Measurements from ENCODE around the gene JOSD1. TPM values are rescaled to one million over a fixed set of nuclear protein-coding genes. Genes with fewer than 3 reads are reported as not detected.

JOSD1 gene
- 50.5 and 64.1 TPM in 2 replicates for total RNA-seq (2014; rRNA removed; shearing (Covaris generic); ENCODE audit: low replicate concordance)

DNA sequence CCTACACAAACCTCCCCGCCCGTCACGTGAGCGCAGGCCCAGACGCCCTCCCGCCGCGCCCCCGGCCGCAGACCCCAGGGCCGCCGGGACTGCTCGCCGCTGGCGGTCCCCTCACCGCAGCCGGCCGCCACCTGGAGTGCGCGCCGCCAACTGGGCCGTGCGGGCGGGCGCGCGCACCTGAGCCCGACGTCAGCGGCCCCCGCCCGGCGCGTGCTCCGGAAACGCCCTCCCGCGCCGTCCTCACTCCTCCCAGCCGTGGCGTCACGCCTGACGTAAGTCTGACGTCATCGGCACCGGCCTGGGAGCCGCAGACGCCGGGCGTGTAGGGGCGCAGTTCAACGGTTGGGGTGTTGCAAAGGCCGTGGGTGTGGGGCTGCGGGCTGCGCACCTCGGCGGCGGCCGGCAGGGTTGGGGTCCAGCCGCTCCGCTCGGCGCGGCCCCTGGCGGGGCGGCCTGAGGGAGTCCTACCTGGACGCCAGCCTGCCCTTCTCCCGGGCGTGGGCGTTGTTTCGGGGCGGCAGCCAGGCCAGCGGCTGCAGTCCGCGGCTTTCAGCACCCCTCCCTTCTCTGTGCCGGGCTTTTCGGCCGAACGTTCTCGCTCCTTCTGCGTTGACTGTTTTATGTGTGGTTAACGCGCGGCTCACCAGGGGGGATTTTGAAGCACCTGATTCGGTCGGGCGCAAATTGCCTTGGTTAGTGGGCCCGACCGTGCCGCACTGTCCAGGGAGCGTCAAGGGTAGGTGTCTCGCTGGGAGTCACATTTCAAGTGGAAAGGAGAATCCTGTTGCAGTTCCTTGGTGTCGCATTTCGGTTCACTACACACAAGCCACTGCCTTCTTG is at the start of gene JOSD1:
JOSD1 (minus strand) TSS at position 155 of the 840 bp plus-strand sequence. CDS start 956 bp downstream, outside the sequence.
- Histone ChIP-seq H3K9ac (ENCODE audit: low read length) (peak within 1 kb of the TSS; percentile 92), H3K79me2 (ENCODE audit: low read length) (peaks cover 47% of the 10 kb centered on the region)

DNA sequence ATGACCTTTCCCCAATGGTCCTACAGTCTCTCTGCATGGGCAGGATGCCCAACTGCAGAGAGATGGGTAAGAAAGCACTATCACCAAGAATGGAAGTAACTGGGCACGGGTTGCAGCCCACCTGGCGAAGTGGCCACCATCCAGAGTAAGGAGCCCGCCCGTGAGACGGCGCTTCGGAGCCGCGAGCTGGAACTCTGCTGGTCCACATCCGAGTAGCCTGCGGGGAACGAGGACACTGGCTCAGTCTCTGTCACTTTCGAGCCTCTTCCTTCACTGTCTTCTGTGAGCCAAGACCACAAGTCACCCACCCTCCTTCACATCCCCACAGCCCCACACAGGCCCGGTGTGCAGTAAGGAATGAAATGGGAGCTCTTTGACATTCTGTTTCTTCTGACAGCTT is 49.4 kb upstream of the JOSD1 start:
- Histone ChIP-seq H3K4me1 (ENCODE audit: low read length) (peaks cover 25% of the 10 kb centered on the region), H3K27ac (ENCODE audit: low read length) (no peak overlapping the region), H3K36me3 (ENCODE audit: insufficient read depth, low read length) (peaks cover 2% of the 10 kb centered on the region; the same call in 1 of the 2 replicates), H3K4me2 (ENCODE audit: low read depth, low read length, poor library complexity, severe bottlenecking) (no peak overlapping the region), H3K9ac (ENCODE audit: low read length) (no peak overlapping the region), H4K20me1 (ENCODE audit: insufficient read depth, low read depth, low read length) (no peaks in the 10 kb centered on the region), H3K4me3 (ENCODE audit: low read length) (no peak overlapping the region), H3K79me2 (ENCODE audit: low read length) (peaks cover 12% of the 10 kb centered on the region), H3K9me3 (ENCODE audit: low read length) (no peaks in the 10 kb centered on the region), H3K9me2 (replicated peaks; ENCODE audit: insufficient read depth, low read length) (no peaks in the 10 kb centered on the region), H2AFZ (ENCODE audit: low read length) (no peak overlapping the region), H3K27me3 (ENCODE audit: low read length) (no peaks in the 10 kb centered on the region)
- DNase-seq, result no peak

More for the DNA sequence above, at the start of gene JOSD1:
- H3K4me1 ChIP-seq (ENCODE audit: low read length), result peaks cover 60% of the 10 kb centered on the region
- H3K9me2 ChIP-seq (replicated peaks; ENCODE audit: insufficient read depth, low read length), result no peaks in the 10 kb centered on the region
- H2AFZ ChIP-seq (ENCODE audit: low read length), result peak within 1 kb of the TSS; percentile 34; the same call in 1 of the 2 replicates
- no peaks in the 10 kb centered on the region for H3K9me3 ChIP-seq (ENCODE audit: low read length)
- peak; percentile 98 for DNase-seq
- peak within 1 kb of the TSS; percentile 87 for H3K4me2 ChIP-seq (ENCODE audit: low read depth, low read length, poor library complexity, severe bottlenecking)
- H3K36me3 ChIP-seq (ENCODE audit: insufficient read depth, low read length), result no peaks in the 10 kb centered on the region; the same call in 1 of the 2 replicates
- no peaks in the 10 kb centered on the region for H3K27me3 ChIP-seq (ENCODE audit: low read length)
- H3K4me3 ChIP-seq (ENCODE audit: low read length), result peak within 1 kb of the TSS; percentile 80
- no peaks in the 10 kb centered on the region for H4K20me1 ChIP-seq (ENCODE audit: insufficient read depth, low read depth, low read length)
- peak within 1 kb of the TSS; percentile 56 for H3K27ac ChIP-seq (ENCODE audit: low read length)

GRCh38 chr22:38748487-38749136 is 47.9 kb upstream of the JOSD1 start:
- H2AFZ ChIP-seq (ENCODE audit: low read length), result no peak overlapping the region
- H3K9me3 ChIP-seq (ENCODE audit: low read length), result no peaks in the 10 kb centered on the region
- no peak overlapping the region for H3K27ac ChIP-seq (ENCODE audit: low read length)
- H3K4me1 ChIP-seq (ENCODE audit: low read length), result peaks cover 13% of the 10 kb centered on the region
- no peak for DNase-seq
- no peak overlapping the region for H3K9ac ChIP-seq (ENCODE audit: low read length)
- H3K4me3 ChIP-seq (ENCODE audit: low read length), result no peak overlapping the region
- no peak overlapping the region for H3K4me2 ChIP-seq (ENCODE audit: low read depth, low read length, poor library complexity, severe bottlenecking)
- H3K27me3 ChIP-seq (ENCODE audit: low read length), result no peaks in the 10 kb centered on the region
- no peaks in the 10 kb centered on the region for H3K9me2 ChIP-seq (replicated peaks; ENCODE audit: insufficient read depth, low read length)
- H3K36me3 ChIP-seq (ENCODE audit: insufficient read depth, low read length), result peaks cover 10% of the 10 kb centered on the region; the same call in 1 of the 2 replicates
- no peaks in the 10 kb centered on the region for H4K20me1 ChIP-seq (ENCODE audit: insufficient read depth, low read depth, low read length)
- peaks cover 3% of the 10 kb centered on the region for H3K79me2 ChIP-seq (ENCODE audit: low read length)

DNA sequence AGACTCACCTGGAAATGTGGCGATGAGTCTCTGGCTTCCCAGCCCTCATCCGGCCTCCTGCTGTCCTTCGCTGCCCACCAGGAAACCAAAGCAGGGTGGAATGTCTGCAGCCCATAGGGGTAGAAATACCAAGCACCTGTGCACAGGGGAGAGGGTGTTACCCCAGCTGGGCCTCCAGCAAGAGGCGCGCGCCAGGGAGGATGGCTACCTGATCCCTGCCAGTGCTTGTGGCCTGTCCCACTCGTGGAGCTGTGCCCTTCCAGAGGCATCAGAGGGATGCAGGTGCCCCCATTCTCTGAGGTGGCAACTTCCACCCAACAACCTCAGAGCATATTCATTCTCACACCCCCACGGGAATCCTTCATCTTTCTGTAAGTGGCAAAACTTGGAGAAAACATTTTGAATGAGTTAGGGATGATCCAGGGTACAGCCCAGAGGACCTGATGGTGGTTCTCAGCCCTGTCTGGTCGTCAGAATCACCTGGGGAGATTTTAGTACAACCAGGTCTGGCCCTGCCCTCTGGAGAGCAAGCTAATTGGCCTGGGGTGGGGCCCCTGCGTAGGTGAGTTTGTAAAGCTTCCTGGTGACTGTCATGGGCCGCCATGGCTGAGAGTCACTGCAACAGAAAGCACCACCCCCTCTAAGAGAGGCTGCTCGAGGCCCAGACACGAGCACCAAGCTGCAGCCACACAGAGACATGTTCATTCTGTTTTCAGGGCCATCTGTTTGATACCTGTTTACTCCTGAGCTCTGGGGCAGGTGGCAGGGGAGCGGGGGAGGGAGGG is 45.1 kb upstream of the JOSD1 start:
- H3K4me2 ChIP-seq (ENCODE audit: low read depth, low read length, poor library complexity, severe bottlenecking), result no peak overlapping the region
- H3K79me2 ChIP-seq (ENCODE audit: low read length), result no peaks in the 10 kb centered on the region
- no peaks in the 10 kb centered on the region for H3K4me1 ChIP-seq (ENCODE audit: low read length)
- H2AFZ ChIP-seq (ENCODE audit: low read length), result no peak overlapping the region
- H3K9ac ChIP-seq (ENCODE audit: low read length), result no peak overlapping the region
- no peaks in the 10 kb centered on the region for H3K27me3 ChIP-seq (ENCODE audit: low read length)
- peaks cover 26% of the 10 kb centered on the region for H3K36me3 ChIP-seq (ENCODE audit: insufficient read depth, low read length)
- DNase-seq, result no peak
- H4K20me1 ChIP-seq (ENCODE audit: insufficient read depth, low read depth, low read length), result no peaks in the 10 kb centered on the region
- no peaks in the 10 kb centered on the region for H3K9me2 ChIP-seq (replicated peaks; ENCODE audit: insufficient read depth, low read length)
- H3K4me3 ChIP-seq (ENCODE audit: low read length), result no peak overlapping the region
- no peak overlapping the region for H3K27ac ChIP-seq (ENCODE audit: low read length)
- H3K9me3 ChIP-seq (ENCODE audit: low read length), result no peaks in the 10 kb centered on the region

DNA sequence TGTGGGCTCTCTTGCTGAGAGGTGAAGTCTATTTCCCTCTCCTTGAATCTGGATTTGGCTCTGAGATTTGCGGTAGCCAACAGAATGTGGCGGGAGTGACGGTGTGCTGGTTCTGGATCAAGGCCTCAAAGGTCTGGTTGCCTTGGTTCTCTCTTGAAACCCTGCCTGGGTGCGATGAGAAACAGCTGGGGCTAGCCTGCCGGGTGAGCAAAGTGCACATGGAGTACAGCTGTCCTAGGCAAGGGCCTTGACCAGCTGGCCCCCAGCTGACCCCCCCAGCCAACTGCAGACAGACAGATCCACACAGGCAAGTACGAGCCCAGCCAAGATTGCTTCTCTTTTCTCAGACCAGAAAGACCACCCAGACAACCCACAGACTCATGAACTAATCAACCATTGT is 44.2 kb upstream of the JOSD1 start:
- no peaks in the 10 kb centered on the region for H3K9me2 ChIP-seq (replicated peaks; ENCODE audit: insufficient read depth, low read length)
- no peak overlapping the region for H2AFZ ChIP-seq (ENCODE audit: low read length)
- no peak overlapping the region for H3K4me2 ChIP-seq (ENCODE audit: low read depth, low read length, poor library complexity, severe bottlenecking)
- no peak overlapping the region for H3K27ac ChIP-seq (ENCODE audit: low read length)
- H3K9me3 ChIP-seq (ENCODE audit: low read length), result no peaks in the 10 kb centered on the region
- H3K27me3 ChIP-seq (ENCODE audit: low read length), result no peaks in the 10 kb centered on the region
- H3K36me3 ChIP-seq (ENCODE audit: insufficient read depth, low read length), result peaks cover 26% of the 10 kb centered on the region
- DNase-seq, result no peak
- H4K20me1 ChIP-seq (ENCODE audit: insufficient read depth, low read depth, low read length), result no peaks in the 10 kb centered on the region
- H3K4me1 ChIP-seq (ENCODE audit: low read length), result no peaks in the 10 kb centered on the region
- H3K79me2 ChIP-seq (ENCODE audit: low read length), result no peaks in the 10 kb centered on the region
- H3K9ac ChIP-seq (ENCODE audit: low read length), result no peak overlapping the region
- H3K4me3 ChIP-seq (ENCODE audit: low read length), result no peak overlapping the region

GRCh38 chr22:38742176-38742942 is 41.6 kb upstream of the JOSD1 start:
- H3K27ac ChIP-seq (ENCODE audit: low read length), result no peak overlapping the region
- no peak overlapping the region for H3K4me3 ChIP-seq (ENCODE audit: low read length)
- no peak overlapping the region for H3K4me2 ChIP-seq (ENCODE audit: low read depth, low read length, poor library complexity, severe bottlenecking)
- no peaks in the 10 kb centered on the region for H3K79me2 ChIP-seq (ENCODE audit: low read length)
- H3K9ac ChIP-seq (ENCODE audit: low read length), result no peak overlapping the region
- H3K4me1 ChIP-seq (ENCODE audit: low read length), result no peaks in the 10 kb centered on the region
- no peaks in the 10 kb centered on the region for H4K20me1 ChIP-seq (ENCODE audit: insufficient read depth, low read depth, low read length)
- H3K9me2 ChIP-seq (replicated peaks; ENCODE audit: insufficient read depth, low read length), result no peaks in the 10 kb centered on the region
- no peak overlapping the region for H2AFZ ChIP-seq (ENCODE audit: low read length)
- H3K36me3 ChIP-seq (ENCODE audit: insufficient read depth, low read length), result peaks cover 26% of the 10 kb centered on the region
- H3K9me3 ChIP-seq (ENCODE audit: low read length), result no peaks in the 10 kb centered on the region
- H3K27me3 ChIP-seq (ENCODE audit: low read length), result no peaks in the 10 kb centered on the region
- DNase-seq, result no peak

GRCh38 chr22:38741576-38741975 is 40.8 kb upstream of the JOSD1 start:
- Histone ChIP-seq H3K4me1 (ENCODE audit: low read length) (no peaks in the 10 kb centered on the region), H3K27me3 (ENCODE audit: low read length) (no peaks in the 10 kb centered on the region), H3K36me3 (ENCODE audit: insufficient read depth, low read length) (peaks cover 26% of the 10 kb centered on the region), H3K9ac (ENCODE audit: low read length) (no peak overlapping the region), H3K4me2 (ENCODE audit: low read depth, low read length, poor library complexity, severe bottlenecking) (no peak overlapping the region), H4K20me1 (ENCODE audit: insufficient read depth, low read depth, low read length) (no peaks in the 10 kb centered on the region), H2AFZ (ENCODE audit: low read length) (no peak overlapping the region), H3K27ac (ENCODE audit: low read length) (no peak overlapping the region), H3K9me2 (replicated peaks; ENCODE audit: insufficient read depth, low read length) (no peaks in the 10 kb centered on the region), H3K79me2 (ENCODE audit: low read length) (no peaks in the 10 kb centered on the region), H3K4me3 (ENCODE audit: low read length) (no peak overlapping the region), H3K9me3 (ENCODE audit: low read length) (no peaks in the 10 kb centered on the region)
- no peak for DNase-seq

All from Karpas-422 (cell line).